HG03571 (cell line): ENCODE measurements around the gene CDC42BPG.

ENCODE experiments used
- ATAC-seq: cut with Tn5 transposase; IDR thresholded peaks from one replicate; pipeline ENCODE4 v1.9.1; 2021; ENCODE audit not compliant: unreplicated experiment

CDC42BPG gene

DNA sequence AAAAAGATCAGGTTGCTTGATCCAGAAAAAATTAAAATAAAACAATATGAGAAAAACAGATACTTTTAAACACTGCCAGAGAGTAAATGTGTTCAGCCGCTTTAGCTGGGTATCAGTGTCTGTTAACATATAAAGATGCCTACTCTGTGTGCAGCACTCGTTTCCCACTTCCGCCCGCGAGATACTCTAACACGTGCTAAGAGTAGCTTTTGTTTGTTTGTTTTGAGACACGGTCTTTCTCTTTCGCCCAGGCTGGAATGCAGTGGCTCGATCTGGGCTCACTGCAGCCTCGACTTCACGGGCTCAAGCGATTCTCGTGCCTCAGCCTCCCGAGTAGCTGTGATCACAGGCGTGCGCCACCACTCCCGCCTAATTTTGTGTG lies 33.6 kb downstream of the CDC42BPG start:
- no peak for ATAC-seq

- ATAC-seq: peak; percentile 41
Observed at GRCh38 chr11:64810271-64810890, 34.1 kb downstream of the CDC42BPG start, which contains the start of gene MEN1. MEN1 (minus strand) TSS chr11:64810551; CDS start chr11:64810109, 442 bp downstream.

DNA sequence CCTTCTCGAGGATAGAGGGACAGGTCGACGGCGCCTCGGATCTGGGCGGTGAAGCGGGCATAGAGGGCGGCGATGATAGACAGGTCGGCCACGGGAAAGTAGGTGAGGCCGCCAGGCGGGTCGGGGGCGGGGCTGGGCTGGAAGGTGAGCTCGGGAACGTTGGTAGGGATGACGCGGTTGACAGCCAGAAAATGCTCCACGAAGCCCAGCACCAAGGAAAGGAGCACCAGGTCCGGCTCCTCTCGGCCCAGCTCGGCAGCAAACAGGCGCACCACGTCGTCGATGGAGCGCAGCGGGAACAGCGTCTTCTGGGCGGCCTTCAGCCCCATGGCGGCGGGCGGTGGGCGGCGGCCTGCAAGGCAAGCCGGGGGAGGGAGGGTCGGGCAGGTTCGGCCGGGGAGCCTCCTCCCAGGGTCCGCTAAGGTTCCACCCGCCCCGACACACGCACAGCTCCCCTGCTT lies 34.6 kb downstream of the CDC42BPG start:
- ATAC-seq: no peak

DNA sequence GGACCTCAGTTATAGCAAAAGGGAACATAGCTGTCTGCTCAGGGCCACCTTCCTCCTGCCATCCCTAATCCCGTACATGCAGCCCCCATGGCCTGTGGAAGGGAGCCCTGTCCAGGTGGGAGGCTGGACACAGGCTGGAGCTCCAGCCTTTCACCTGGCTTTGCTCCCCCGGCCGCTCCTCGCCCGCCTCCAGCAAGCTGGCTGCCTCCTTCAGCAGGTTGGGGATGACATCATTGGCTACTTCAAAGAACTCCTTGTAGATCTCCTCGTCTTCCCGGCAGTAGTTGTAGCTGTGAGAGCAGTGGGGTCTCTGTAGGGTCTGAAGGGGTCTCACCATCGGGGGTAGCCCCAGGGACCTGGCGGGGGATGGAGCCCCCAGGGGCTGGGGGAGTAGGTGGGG lies 39.0 kb downstream of the CDC42BPG start:
- no peak for ATAC-seq

- no peak for ATAC-seq
Observed at GRCh38 chr11:64804346-64805210, 39.9 kb downstream of the CDC42BPG start.

- no peak for ATAC-seq
Observed at GRCh38 chr11:64803846-64804345, 40.6 kb downstream of the CDC42BPG start.

DNA sequence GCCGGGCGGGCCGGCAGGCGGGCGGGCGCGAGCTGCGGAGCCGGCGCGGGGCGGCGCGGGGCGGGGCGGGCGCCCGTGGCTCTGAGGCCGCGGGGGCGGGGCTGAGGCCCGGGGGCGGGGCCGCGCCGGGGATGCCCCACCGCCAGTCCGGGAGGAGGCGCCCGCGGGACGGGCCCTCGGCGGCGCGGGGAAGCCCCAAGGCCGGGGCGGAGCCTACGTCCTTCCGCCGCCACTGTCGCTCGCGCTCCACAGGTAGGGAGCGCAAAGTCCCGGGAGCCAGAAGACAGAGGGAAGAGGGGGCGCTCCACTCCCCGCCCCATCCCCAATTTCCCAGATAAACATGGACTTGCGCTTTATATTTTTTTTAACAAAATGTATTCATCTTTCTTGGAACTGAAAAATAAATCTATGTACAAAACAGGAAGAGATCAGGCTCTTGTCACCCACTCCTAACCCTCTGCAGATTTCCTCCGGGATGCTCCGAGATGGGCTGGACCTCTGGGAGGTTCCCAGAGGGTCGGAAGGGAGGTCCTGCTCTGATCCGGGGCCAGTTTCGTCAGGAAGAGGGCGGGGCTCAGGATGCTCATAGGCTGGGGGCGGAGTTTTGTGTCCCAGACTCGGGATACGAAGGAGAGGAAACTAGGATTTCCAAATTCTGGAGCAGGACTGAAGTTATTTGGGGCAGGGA lies 41.2 kb downstream of the CDC42BPG start, which contains the start of gene MAP4K2:
Gene MAP4K2 (minus strand): TSS at position 57 of the 688 bp plus-strand sequence. CDS start 65 bp downstream, outside the sequence.
- no peak for ATAC-seq

DNA sequence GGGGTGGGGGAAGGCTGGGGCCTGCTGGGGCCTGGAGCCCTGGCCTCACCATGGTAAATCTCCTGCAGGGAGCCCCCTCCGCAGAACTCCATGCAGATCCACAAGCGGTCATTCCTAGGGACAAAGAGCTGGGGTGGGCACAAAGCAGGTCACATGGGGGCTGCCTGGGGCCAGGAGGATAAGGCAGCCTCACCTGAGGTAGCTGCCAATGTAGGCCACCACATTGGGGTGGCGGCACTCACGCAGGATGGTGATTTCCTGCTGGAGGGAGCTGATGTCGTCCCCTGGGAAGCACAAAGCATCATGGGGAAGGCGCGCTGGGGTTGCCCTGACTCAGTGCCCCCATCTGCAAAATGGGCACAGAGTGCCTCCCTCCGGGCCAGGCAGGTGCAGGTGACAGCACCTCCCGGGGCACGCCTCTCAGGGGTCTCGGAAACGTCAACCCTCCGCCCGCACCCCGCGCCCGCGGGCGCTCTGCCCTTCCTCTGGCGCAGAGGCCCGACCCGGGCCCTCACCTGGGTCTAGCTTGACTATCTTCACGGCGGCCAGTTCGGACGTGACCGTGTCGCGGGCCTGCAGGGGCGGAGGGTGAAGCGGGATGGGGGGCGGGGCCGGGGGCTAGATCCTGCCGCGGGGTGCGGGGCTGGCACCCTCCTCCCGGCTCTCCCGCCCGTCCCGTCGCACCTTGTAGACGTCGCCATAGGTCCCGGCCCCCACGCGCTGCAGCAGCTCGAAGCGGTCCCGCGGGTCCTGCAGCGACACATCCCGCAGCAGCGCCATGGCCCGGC lies 41.9 kb downstream of the CDC42BPG start:
- no peak for ATAC-seq

DNA sequence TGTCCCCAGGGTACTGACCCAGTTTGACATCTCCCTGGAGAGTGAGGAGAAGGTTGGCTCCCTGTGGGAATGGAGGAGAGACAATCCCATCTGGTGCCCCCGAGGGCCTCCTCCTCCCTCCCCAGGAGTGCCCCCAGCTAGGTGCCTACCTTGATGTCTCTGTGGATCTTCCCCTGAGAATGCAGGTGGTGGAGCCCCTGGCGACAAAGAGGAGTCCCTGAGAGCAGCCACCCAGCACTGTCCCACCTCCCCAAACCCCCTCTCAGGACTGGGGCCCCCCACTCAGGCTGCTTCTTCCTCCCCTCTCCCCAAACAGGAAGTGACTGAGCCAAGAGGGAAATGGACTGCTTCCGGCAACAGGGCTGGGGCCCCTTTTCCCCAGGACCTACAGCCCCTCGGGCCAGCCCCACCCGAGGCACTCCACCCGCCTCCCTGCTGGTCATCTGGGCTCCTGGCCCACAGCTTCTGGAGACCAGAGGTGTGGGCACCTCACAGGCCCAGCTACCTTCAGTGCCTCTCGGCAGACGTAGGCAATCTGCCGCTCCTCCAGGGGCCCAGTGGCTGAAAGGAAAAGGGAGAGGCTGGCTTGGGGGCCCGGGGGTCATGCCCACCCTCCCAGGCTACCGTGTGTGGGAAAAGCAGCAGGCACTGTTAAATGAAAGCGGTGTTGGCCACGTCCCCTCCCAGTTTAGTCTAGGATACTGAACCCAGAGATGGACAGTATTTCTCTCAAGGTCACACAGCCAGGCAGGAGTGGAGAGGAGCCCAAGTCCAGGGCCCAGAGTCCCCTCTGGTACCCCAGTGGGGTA lies 42.7 kb downstream of the CDC42BPG start:
- no peak for ATAC-seq

DNA sequence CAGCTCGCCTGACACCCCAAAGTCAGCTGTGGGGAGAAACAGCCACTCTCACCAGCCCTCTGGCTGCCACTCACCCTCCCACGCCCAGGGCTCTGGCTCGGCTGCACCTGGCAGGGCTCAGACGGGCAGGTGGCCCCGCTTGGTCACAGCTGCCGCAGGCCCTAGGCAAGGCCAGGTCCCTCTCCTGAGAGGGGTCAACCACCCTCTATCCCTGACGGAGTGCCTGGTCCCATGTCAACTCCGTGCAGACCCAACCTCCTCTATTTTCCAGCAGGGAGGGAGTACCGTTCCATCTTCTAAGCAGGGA lies 43.3 kb downstream of the CDC42BPG start:
- ATAC-seq: no peak

- no peak for ATAC-seq
Observed at GRCh38 chr11:64800303-64801157, 43.9 kb downstream of the CDC42BPG start.

- no peak for ATAC-seq
Observed at GRCh38 chr11:64799623-64800302, 44.7 kb downstream of the CDC42BPG start.

DNA sequence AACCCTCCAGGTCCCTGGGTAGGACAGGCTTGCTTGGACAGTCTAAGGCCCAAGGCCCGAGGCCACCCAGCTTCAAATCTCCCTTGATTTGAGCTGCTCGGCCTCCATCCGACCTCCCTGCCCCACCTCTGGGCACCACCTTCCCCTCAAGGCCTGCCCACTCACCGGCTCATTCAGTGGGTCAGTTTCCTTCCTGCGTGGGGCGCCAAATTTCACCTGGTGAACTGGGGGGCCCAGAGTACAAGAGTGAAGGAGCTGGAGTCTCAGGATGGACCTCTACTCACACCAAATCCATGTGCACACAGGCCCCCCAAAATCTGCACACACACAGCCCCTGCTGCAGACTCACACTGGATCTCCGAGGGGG lies 45.2 kb downstream of the CDC42BPG start:
- ATAC-seq: no peak

DNA sequence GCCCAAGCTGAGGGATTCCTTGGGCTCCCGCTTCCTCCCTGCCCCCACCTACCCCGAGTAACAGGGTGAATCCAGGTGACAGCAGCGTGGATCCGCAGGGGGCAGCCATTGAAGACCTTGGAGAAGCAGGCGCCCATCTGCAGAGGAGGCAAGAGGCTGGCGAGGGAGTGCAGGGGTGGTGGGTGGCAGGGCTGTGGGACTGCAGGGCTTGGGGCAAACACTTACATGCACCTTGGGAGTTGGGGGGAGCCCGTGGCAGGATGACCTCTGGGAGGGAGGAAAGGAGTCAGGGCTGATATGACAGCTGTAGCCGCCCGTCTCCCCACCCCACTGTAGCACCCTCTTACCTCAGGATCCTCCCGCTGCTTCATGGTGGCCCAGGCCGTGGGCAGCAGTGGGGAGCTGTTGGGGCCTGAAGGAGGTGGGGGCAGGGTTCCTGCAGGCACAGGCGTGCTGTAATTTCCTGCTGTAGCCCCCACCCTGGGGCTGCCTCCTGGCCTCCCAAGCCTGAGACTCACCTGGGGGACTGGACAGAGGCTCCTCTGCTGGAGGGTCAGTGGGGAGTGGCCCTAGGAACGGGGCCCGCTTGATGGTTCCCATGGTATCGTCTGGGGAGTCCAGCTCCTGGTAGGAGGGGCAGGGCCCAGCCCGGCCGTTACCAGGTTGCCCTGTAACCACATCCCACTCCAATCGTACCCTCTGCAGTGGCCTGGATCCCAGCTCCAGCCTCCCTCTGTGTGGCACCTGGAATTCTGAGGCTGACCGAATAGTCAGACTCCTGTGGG lies 47.5 kb downstream of the CDC42BPG start:
- ATAC-seq: no peak

DNA sequence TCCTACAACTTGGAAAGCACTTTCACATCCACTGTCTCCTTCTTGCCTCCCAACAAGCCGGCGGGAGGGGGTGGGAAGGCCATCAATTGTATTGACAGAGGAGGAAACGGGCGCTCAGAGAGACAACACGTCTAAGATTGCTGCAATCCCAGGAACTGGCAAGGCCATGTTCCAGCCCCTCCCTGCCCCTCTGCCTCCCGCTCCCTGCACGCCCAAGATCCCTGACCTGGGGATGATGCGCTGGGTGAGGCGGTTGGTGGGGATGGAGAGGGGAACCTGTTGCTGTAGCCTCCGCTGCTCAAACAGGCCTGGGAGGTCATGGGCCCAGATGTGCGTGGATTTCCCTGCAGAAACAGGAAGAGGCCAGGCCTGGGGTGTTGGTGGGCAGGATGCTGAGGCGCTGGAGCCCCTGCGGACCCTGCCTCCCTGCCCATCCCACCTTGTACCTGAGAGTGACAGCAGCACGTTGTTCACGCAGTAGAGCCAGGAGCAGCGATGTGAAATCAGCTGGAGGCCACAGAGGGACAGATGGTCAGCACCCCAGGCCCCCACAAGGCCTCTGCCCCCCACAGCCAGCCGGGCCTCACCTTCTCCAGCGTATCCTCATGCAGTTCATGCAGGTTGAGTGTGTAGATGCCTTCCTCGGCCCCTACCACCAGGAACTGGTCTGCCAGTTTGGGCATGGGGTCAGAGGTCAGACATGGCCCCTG lies 48.3 kb downstream of the CDC42BPG start:
- ATAC-seq: no peak

GRCh38 chr11:64794526-64794925 lies 49.9 kb downstream of the CDC42BPG start:
- no peak for ATAC-seq
